ENCODE data around the gene UIMC1. TPM values are rescaled to one million over a fixed set of nuclear protein-coding genes. Genes with fewer than 3 reads are reported as not detected.

Gene UIMC1
- polyA plus RNA-seq, 1 donor (not counting 4 experiments of a cell fraction or from before 2014, with no cell fraction given) = 29.0 TPM

DNA sequence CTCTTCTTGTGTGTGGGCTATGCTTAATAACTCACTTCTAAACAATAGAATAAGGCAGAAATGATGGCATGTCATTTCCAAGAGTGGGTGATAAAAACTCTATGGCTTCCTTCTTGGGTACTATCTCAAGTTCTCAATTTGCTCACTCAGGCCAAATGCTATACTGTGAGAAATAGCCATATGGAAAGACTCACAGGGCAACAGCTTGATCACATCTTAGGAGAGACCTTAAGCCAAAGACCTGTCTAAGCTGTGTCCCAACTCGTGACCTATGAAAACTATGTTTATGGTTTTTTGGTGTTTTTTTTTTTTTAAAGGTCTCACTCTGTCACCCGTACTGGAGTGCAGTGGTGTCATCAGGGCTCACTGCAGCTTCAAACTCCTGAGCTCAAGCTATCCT is 2.1 kb upstream of the UIMC1 start:
- no peaks in the 10 kb centered on the region for H3K36me3 ChIP-seq (ENCODE audit: control insufficient read depth in 2 of 2, extremely low read depth in 1 of 2, insufficient read depth in 2 of 2, low read length in 2 of 2)
- H3K4me2 ChIP-seq (ENCODE audit: control insufficient read depth, extremely low read depth, insufficient read depth, low read depth, low read length) = no peak overlapping the region
- H3K27me3 ChIP-seq (ENCODE audit: control insufficient read depth, extremely low read depth, insufficient read depth, low read length) = no peaks in the 10 kb centered on the region
- no peak overlapping the region for H3K27ac ChIP-seq (ENCODE audit: control insufficient read depth, insufficient read depth, low read length)
- no peaks in the 10 kb centered on the region for H3K9me1 ChIP-seq (ENCODE audit: control insufficient read depth, extremely low read depth, insufficient read depth, low read length)
- DNase-seq (ENCODE audit: low read depth, low spot score) (no peak), FAIRE-seq (no peak)
- H3K9ac ChIP-seq (ENCODE audit: control insufficient read depth, extremely low read depth, insufficient read depth, low read length) = no peak overlapping the region
- TF ChIP-seq, protein P1, sequence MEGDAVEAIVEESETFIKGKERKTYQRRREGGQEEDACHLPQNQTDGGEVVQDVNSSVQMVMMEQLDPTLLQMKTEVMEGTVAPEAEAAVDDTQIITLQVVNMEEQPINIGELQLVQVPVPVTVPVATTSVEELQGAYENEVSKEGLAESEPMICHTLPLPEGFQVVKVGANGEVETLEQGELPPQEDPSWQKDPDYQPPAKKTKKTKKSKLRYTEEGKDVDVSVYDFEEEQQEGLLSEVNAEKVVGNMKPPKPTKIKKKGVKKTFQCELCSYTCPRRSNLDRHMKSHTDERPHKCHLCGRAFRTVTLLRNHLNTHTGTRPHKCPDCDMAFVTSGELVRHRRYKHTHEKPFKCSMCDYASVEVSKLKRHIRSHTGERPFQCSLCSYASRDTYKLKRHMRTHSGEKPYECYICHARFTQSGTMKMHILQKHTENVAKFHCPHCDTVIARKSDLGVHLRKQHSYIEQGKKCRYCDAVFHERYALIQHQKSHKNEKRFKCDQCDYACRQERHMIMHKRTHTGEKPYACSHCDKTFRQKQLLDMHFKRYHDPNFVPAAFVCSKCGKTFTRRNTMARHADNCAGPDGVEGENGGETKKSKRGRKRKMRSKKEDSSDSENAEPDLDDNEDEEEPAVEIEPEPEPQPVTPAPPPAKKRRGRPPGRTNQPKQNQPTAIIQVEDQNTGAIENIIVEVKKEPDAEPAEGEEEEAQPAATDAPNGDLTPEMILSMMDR (optimal IDR thresholded peaks at IDR 0.05 in 1 of 3, IDR thresholded peaks at IDR 0.05 in 1 of 3, conservative IDR thresholded peaks at IDR 0.05 in 1 of 3; ENCODE audit: extremely low read depth in 1 of 3, insufficient read depth in 2 of 3, low read length in 3 of 3) = no peak
- TF ChIP-seq EZH2 (IDR thresholded peaks at IDR 0.05; ENCODE audit: low read length) = no peak
- H2AFZ ChIP-seq (ENCODE audit: control insufficient read depth, low read length) = no peak overlapping the region
- peaks cover 14% of the 10 kb centered on the region for H4K20me1 ChIP-seq (ENCODE audit: control insufficient read depth, extremely low read depth, insufficient read depth, low read length)
- no peak overlapping the region for H3K4me3 ChIP-seq (ENCODE audit: control insufficient read depth in 2 of 3, extremely low read depth in 1 of 3, insufficient read depth in 2 of 3, low read depth in 1 of 3, low read length in 3 of 3)
- H3K9me3 ChIP-seq (ENCODE audit: control insufficient read depth, low read depth, low read length) = no peaks in the 10 kb centered on the region
- peaks cover 18% of the 10 kb centered on the region for H3K4me1 ChIP-seq (ENCODE audit: control insufficient read depth, extremely low read depth, insufficient read depth, low read length)
- H3K79me2 ChIP-seq (ENCODE audit: control insufficient read depth, insufficient read depth, low read length) = peaks cover 28% of the 10 kb centered on the region
- dilution Hi-C loops (cut with MboI; ENCODE audit: extremely low pct_ligation_motif_present, low sequenced_read_pairs) = no loop called here

GRCh38 chr5:177005619-177006264 is 837 bp downstream of the UIMC1 start:
- H3K9ac ChIP-seq (ENCODE audit: control insufficient read depth, extremely low read depth, insufficient read depth, low read length) = peak overlapping the region; percentile 82
- H3K4me3 ChIP-seq (ENCODE audit: control insufficient read depth in 2 of 3, extremely low read depth in 1 of 3, insufficient read depth in 2 of 3, low read depth in 1 of 3, low read length in 3 of 3) = peak overlapping the region; percentile 70 to 78 (median 78)
- no peak for FAIRE-seq
- H3K79me2 ChIP-seq (ENCODE audit: control insufficient read depth, insufficient read depth, low read length) = peaks cover 58% of the 10 kb centered on the region
- no peaks in the 10 kb centered on the region for H3K36me3 ChIP-seq (ENCODE audit: control insufficient read depth in 2 of 2, extremely low read depth in 1 of 2, insufficient read depth in 2 of 2, low read length in 2 of 2)
- dilution Hi-C loops (cut with MboI; ENCODE audit: extremely low pct_ligation_motif_present, low sequenced_read_pairs) = no loop called here
- peak overlapping the region; percentile 79 for H2AFZ ChIP-seq (ENCODE audit: control insufficient read depth, low read length)
- H3K9me1 ChIP-seq (ENCODE audit: control insufficient read depth, extremely low read depth, insufficient read depth, low read length) = no peaks in the 10 kb centered on the region
- peak overlapping the region; percentile 95 for H3K4me2 ChIP-seq (ENCODE audit: control insufficient read depth, extremely low read depth, insufficient read depth, low read depth, low read length)
- H3K9me3 ChIP-seq (ENCODE audit: control insufficient read depth, low read depth, low read length) = no peaks in the 10 kb centered on the region
- no peaks in the 10 kb centered on the region for H3K27me3 ChIP-seq (ENCODE audit: control insufficient read depth, extremely low read depth, insufficient read depth, low read length)
- H3K4me1 ChIP-seq (ENCODE audit: control insufficient read depth, extremely low read depth, insufficient read depth, low read length) = peaks cover 22% of the 10 kb centered on the region
- TF ChIP-seq, protein P1 (optimal IDR thresholded peaks at IDR 0.05 in 1 of 3, IDR thresholded peaks at IDR 0.05 in 1 of 3, conservative IDR thresholded peaks at IDR 0.05 in 1 of 3; ENCODE audit: extremely low read depth in 1 of 3, insufficient read depth in 2 of 3, low read length in 3 of 3) = peak; percentile 34 to 49 (median 41)
- TF ChIP-seq EZH2 (IDR thresholded peaks at IDR 0.05; ENCODE audit: low read length) = no peak
- no peak for DNase-seq (ENCODE audit: low read depth, low spot score)
- peaks cover 20% of the 10 kb centered on the region for H4K20me1 ChIP-seq (ENCODE audit: control insufficient read depth, extremely low read depth, insufficient read depth, low read length)
- peak overlapping the region; percentile 84 for H3K27ac ChIP-seq (ENCODE audit: control insufficient read depth, insufficient read depth, low read length)
